T follicular helper cell (primary cell): ENCODE measurements around the gene OR10K1.
A peak's percentile ranks its signal among the peaks of the same experiment; 100 is the strongest.
"Not testable (repeated sequence)": the region's sequence is repeated elsewhere in the genome, so short reads cannot be mapped to it uniquely, and the experiment has no call there.

ENCODE experiments used
- DNase-seq: peaks from one replicate; pipeline ENCODE4 v3.0.0-alpha.2; 2020; ENCODE audit warnings: low read depth
- total RNA-seq, 2 experiments: gene quantifications; one replicate each; lab custom pipeline; 2026; lab: John Stamatoyannopoulos, UW

OR10K1 gene, protein sequence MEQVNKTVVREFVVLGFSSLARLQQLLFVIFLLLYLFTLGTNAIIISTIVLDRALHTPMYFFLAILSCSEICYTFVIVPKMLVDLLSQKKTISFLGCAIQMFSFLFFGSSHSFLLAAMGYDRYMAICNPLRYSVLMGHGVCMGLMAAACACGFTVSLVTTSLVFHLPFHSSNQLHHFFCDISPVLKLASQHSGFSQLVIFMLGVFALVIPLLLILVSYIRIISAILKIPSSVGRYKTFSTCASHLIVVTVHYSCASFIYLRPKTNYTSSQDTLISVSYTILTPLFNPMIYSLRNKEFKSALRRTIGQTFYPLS
- total RNA-seq: 0 reads per million in 2 experiments

DNA sequence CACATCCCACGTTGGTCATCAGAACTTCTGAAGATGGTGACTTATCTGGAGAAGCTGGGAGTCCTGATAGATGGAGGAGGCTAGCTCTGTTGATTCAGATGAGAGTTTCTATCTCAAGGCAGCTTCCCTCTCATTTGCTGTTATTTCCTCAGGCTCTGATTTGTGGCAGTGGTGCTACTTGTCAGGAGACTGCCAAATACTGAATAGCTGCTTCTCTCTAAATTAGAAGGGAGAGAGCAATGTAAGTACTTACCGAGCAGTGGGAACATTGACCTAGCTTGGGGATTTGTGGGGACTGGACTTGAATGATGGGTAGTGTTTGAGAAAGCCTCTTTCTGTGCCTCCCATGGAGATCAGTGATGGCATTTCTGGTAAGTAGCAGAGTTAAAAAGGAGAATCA, at the start of gene OR10K1:
Gene OR10K1 (plus strand): TSS at position 301 of the 400 bp plus-strand sequence. CDS start 3,728 bp downstream, outside the sequence.
- no peak for DNase-seq

DNA sequence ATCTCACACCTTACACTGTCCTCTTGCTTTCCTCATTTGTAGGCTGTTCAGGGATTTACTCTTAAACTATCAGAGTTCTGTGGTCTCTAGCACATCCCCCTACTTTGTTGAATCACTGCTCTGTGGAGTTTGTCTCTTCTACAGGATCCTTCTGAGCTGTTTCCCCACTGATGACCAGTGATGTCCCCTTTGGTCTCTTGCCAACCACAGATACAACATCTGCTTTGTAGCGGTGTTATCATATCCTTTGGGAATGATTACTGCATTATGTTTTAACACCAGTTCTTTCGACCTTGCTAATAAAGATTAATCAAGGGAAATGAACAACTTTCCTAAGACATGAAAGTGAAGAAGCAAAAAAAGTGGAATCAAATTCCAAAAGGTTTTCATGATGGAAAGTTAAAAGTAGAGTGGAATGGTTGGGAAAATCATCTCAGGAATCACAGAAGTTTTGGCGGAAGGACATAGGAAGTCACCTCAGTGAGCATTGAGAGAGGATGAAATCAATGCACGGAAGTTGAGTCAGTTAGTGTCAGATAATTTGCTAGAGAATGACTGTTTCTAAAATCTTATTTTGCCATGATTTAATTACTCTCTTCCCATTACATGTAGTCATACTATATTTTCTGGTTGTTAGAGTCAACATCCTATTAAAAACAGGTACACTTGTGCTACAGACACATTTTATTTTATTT, 46.8 kb upstream of the OR10K1 start:
- no peak for DNase-seq

DNA sequence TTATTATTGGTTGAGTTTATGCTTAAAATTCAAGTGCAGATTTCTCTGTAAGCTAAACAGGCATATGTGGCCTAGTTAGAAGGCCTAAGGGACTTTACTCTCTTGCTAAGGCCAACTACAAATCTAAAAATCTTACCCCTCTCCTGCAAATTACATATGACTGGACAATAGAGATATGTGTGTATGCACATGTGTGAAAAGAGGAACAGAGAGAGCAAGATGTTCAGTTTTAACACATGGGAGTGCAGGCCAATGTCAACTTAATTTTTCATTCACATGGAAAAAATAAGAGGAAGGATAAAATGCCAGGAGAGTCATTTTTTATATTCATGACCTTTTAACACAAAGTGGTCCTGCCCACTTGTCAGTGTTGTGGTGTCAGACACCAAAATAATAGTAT, 44.0 kb upstream of the OR10K1 start:
- no peak for DNase-seq

DNA sequence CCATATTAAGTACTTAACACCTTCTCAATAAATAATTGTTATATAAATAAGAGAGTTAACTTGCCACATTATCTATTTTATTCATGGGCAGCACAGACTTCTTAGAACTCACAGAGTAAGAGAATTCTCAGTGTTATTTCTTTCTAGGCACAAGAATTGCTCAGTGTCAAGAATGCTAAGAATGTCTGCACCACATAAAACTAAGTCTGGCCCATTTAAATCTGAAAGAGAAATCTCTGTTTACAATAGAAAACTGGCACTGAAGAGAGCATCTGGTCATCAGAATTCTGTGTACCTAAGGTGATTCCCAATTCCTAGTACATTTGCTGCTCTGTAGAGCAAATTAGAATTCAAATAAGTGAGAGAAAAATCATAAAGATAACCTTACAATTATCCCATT, 39.4 kb upstream of the OR10K1 start:
- DNase-seq: no peak

DNA sequence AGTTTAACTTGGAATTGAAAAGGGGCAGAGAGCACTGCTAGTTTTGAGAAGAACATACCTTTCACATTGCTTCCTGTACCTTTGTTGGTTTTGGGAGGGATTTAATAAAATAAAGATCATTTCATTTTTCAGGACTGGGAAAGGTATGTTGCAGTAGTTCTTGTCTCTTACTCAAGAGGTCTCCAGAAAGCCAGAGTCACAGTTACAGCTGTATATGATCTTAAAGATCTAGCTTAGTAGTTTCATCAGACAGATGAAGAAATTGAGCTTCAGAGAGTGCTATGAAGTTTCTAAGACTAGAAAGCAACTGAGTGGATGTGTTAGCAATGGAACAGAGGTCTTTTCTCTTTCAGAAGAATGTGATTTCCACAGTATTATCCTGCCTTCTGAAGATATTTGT, 36.6 kb upstream of the OR10K1 start:
- no peak for DNase-seq

DNA sequence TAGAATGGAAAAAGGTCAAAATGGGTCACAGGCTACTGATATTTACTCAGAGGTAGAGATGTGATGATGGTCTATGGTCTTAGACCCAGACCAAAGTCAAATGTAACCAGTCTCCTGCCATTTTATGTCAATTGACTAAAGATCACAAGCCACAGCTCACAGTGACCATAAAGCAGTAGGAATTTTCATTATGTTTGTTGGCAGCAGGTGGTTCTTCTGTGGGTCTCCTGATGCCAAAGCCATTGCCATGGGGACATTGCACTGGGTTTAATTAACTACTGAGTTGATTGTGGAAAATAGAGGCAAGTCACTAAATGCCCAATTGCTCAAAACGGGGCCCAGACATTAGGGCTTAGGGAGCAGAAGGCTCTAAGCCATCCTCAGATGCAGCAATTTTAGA, 35.5 kb upstream of the OR10K1 start, which contains the start of gene OR10K2:
Gene OR10K2 (minus strand): TSS at position 101 of the 400 bp plus-strand sequence. CDS start 5,371 bp downstream, outside the sequence.
- no peak for DNase-seq

DNA sequence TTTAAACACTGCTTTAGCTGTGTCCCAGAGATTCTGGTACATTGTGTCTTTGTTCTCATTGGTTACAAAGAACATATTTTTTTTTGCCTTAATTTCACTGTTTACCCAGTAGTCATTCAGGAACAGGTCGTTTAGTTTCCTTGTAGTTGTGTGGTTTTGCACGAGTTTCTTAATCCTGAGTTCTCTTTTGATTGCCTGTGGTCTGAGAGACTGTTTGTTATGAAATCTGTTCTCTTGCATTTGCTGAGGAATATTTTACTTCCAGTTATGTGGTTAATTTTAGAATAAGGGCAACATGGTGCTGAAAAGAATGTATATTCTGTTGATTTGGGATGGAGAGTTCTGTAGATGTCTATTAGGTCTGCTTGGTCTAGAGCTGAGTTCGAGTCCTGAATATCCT, 31.5 kb upstream of the OR10K1 start:
- DNase-seq: not testable (repeated sequence)

DNA sequence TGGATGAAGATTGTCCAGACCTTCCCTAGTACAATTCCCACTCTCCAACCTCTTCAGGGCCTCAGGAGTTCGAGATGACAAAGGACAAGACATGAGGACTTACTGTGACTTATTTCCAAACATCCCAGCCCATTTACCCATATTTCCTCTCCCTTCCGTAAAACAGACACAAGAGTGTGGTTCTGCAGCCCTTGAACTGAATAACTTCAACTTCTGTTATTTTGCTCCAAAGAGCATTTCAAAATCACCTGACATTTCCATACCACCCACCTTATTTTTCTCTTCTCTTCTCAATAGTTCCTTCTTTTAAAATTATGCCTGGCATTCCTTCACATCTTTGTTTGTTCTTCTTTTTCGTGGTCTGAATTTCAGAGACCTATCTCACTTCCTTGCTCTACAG, 26.9 kb upstream of the OR10K1 start:
- no peak for DNase-seq

DNA sequence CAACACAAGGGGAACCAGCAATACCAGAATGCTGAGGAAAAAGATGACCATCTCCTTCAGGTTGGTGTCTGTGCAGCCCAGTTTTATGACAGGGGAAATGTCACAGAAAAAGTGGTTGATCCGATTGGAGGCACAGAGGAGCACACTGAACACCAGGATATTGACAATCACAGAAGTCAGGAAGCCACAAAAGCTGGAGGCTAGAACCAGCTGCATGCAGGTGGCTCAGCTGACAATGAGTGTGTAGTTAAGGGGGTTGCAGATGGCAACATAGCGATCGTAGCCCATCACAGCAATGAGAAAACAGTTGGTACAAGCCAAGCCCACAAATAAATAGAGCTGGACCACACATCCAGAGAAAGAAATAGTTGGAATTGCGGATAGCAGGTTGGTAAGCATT, 16.3 kb upstream of the OR10K1 start:
- DNase-seq: no peak

DNA sequence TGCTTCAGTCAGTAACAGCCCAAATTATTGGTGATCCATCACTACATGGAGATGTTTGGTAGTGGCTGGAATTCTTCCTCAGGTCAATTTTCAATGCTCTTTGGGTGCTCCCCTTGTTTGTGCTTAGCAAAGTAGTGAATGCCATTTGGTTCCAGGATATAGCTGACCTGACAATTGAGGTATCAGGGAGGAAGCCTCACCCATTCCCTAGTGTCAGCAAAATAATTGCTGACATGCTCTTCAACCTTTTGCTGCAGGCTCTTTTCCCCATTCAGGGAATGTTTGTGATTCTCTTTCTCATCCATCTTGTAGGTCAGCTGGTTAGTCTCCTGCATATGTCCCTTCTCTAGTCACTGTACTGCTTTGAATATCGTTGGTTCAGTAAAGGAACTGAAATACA, 7.1 kb upstream of the OR10K1 start:
- DNase-seq: no peak

DNA sequence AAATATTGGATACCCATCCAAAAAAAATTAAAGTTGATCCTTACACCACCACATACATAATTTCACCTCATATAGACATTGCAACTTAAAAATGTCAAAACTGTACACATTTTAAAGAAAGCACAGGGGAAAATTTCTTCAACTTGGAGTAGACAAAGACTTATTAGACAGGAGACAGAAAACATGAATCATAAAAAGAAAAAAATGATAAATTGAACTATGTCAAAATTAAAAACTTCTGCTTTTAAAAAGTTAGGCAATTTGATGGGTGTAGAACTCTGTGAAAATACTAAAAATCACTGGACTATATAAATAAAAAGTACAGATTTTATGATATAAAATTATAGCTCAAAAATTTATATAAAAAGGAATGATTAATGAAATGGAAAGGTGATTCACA, 4.4 kb upstream of the OR10K1 start:
- no peak for DNase-seq

DNA sequence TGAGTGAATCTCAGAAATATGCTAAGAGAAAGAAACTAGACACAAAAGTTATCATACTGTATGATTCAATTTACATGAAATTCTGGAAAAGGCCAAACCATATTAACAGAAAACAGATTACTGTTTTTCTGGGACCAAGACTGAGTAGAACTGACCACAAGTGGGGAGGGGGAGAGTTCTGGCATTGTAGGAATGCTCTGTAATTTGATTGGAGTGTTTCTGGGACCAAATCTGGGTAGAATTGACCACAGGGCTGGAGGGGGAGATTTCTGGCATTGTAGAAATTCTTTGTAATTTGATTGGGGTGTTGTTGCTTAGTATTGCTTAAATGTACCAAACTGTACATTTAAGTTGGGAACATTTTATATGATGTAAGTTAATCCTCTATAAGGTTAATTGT, 3.4 kb upstream of the OR10K1 start:
- no peak for DNase-seq

DNA sequence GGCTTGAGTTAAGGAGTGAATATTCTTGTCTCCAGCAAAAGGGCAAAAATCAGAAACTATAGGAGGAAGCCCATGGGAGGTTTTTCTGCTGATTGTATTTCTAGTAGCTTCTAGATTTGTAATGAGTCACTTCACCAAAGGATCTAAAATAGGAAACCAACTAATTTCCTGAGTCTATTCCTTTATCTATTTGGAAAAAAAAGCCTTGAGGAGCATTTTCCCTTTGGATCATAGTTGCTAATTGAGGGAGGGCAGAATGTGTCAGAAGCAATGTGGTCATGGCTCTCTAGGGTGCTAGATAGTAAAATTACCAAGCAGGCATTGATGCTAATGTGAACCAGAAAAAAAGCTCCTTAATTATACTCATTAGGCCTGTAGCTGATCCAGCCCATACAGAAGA, 10.3 kb downstream of the OR10K1 start, which contains the start of gene OR10R2:
Gene OR10R2 (plus strand): TSS at position 301 of the 400 bp plus-strand sequence. CDS start 106 bp downstream, outside the sequence.
- no peak for DNase-seq

DNA sequence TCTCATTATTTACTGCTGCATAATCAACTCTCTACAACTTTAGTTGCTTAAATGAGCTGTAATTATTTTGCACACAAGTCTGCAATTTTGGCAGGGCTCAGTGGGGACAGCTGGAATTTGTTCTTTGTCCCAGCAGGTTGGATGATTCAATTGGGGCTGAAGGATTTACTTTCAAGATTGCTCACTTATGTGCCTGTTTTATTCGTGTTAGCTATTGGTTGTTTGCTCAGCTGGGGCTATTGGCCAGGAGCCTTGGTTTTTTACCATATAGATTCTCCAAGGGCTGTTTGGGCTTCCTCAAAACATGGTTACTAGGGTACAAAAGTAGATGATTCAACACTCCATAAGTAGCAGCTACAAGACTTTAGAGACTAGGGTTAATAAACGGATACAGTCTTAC, 23.8 kb downstream of the OR10K1 start:
- DNase-seq: no peak

DNA sequence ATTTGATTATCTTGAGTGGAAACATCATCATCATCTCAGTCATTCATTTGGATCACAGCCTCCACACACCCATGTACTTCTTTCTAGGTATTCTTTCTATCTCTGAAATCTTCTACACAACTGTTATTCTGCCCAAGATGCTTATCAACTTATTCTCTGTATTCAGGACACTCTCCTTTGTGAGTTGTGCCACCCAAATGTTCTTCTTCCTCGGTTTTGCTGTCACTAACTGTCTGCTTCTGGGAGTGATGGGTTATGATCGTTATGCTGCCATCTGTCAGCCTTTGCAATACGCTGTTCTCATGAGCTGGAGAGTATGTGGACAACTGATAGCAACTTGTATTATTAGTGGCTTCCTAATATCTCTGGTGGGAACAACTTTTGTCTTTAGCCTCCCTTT, 29.7 kb downstream of the OR10K1 start:
- no peak for DNase-seq

DNA sequence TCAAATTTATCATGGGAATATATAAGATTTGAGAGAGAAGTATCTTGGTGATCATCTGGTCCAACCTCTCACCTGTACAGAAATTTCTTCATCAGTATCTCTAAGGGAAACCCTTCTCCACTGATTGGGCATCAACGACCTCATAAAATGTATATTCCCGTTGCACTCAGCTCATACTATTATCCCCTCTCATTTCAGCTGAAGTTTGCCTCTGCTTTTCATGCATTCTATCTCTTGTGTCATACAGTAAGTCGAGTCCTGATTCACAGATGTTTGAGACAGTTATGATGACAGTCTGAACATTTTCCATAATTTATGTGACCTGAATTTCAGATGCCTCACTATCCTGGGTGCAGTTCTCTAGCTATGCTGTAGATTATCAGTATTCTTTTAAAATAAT, 31.4 kb downstream of the OR10K1 start:
- no peak for DNase-seq

DNA sequence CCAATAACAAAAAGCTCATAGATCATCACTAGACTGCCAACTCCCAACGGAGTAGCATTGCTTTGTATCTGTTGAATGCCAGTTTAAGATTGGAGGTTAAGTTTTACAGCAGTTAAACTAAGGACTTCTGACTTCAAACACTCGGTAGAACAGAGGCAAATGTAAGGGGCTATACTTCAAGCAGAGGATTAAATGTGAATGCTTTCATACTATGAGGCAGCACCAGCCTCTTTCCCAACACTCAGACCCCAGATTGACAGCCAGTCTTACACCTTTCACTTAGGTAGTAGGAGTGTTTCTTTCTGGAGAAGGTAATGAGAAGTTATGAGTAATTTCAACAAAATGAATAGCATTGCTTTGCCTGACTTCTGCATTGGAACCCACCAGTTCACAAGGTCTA, 33.2 kb downstream of the OR10K1 start:
- DNase-seq: no peak

DNA sequence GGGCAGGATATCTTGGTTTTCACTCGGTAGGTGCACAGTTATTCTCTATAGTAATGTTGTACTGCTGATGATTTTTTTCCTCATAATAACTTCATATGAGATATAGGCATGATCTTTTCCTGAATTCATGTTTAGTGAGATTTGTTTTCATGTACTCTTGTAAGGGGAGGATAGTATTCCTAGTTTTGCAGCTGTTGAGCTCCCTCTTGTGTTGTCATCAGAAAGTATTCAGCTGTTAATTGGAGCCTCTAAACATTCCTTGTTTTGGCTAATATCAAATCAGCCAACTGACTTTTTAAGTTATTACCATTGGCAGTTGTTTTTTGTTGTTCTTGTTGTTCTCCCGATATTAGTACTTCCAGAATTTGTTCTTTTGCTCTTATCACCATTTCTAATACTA, 34.7 kb downstream of the OR10K1 start:
- DNase-seq: no peak

DNA sequence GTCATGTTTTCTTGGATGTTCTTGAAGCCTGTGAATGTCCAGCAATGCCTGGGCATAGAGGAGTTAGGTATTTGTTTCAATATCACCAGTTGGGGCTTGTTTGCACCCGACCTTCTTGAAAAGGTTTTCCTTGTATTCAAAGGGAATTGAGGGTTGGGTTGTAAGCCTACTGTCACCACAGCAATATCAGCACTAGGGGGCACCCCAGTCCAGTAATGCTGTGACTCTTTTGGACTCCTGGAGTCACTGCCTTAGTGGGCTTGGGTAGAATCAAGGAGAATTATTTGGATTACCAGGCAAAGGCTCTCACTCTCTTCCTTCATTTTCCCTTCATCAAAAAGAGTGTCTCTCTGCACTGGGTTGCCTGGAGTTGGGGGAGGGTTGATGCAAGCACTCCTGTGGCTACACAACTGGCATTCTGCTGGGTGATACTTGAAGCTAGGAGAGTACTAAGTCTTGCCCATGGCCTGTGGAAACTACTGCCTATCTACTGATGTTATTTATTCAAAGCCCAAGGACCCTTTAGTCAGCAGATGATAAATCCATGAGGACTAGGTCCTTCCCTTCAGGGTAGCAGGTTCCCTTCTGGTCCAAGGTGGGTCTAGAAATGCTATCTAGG, 44.8 kb downstream of the OR10K1 start:
- peak; percentile 19 for DNase-seq

DNA sequence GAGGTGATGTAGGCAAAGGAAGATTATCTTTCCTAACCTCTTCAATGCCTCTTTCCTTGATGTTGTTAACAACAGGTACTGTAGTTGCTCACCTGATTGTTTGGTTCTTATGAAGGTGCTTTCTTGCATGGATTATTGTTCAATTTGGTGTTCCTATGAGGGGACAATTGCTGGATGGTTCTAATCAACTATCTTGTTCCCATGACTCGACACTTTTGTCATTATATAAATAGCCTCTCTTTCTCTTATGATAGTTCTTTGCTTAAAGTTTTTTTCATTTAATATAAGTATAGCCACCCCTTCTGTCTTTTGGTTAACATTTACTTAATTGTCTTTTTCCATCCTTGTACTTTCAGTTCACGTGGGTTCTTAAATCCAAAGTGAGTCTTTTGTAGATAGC, 45.9 kb downstream of the OR10K1 start:
- DNase-seq: no peak

DNA sequence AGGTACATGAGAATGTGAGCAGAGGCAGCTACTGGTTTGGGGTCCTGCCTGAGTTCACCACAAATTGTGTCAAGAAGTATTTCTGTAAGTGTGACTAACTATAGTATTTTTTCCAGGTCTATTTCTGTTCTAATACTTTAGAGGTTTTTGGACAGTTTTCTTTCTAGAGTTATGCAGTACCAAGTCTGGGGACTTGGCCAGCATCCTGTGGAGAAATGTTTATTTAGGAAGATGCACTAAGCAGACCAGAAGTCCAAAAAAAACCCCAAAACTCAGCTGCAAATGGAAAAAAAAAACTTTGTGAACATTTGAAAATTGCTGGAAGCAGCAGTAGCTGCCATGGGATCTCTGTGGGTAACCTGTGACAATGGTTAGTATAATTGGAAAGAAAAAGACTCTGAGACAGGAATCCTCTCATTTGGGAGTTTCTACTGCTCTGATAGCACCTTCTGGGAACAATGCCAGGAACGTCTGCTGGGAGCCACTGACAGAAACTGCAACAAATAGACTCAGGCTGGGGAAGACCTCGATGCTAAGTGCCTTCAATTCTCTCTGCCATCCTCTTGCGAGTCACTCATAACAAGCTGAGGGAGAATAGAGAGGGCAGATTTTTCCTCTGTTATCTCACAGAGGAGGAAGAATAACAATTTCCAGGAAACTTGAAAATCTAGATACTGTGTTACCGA, 48.0 kb downstream of the OR10K1 start:
- DNase-seq: no peak

DNA sequence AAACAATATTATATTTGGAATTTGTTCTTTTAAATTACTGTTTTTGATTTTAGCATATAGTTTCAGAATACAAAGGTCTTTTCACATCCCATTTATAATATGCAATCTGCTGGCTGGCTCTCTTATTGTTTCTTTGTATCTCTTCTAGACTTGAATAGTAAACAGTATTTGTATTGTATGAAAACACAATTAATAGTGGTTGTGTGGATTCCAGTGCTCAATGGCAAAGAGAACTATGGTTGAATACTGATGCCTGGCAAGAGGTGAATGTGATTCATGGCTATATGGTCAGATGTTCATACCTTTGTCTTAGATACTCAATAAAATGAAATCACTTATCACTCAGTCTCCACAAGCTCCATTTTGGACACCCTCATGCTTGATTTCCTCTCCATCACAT, 55.3 kb downstream of the OR10K1 start:
- no peak for DNase-seq
